IPS-11a (cell line): Measurements from ENCODE around the gene THRSP.
"Not testable (repeated sequence)": the region's sequence is repeated elsewhere in the genome, so short reads cannot be mapped to it uniquely, and the experiment has no call there.

Experiments used
- H3K4me3 ChIP-seq: one replicate; pipeline ENCODE4 v1.5.1; 2013; ENCODE audit warnings: low read depth, low read length, control low read depth

Gene THRSP

GRCh38 chr11:78038697-78039313 lies 24.9 kb upstream of the THRSP start:
- H3K4me3 ChIP-seq: no peak overlapping the region

DNA sequence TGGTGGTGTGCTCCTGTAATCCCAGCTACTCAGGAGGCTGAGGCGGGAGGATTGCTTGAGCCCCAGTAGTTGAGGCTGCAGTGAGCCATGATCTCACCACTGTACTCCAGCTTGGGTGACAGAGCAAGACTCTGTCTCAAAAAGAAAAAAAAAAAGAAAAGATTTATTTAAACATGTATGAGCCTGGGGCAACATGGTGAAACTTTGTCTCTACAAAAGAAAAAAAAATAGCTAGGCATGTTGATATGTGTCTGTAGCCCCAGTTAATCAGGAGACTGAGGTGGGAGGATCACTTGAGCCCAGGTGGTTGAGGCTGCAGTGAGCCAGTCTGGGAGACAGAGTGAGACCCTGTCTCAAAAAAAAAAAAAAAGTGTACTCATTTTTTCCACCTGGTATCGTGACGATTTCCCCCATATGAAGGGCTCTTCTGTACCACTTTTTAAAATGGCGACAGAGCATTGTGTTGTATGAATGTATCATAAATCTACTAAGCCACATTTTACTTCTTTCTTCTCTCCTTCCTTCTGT lies 24.2 kb upstream of the THRSP start:
- no peak overlapping the region for H3K4me3 ChIP-seq

- no peak overlapping the region for H3K4me3 ChIP-seq
These were observed 23.6 kb upstream of the THRSP start for GRCh38 chr11:78039919-78040671.

DNA sequence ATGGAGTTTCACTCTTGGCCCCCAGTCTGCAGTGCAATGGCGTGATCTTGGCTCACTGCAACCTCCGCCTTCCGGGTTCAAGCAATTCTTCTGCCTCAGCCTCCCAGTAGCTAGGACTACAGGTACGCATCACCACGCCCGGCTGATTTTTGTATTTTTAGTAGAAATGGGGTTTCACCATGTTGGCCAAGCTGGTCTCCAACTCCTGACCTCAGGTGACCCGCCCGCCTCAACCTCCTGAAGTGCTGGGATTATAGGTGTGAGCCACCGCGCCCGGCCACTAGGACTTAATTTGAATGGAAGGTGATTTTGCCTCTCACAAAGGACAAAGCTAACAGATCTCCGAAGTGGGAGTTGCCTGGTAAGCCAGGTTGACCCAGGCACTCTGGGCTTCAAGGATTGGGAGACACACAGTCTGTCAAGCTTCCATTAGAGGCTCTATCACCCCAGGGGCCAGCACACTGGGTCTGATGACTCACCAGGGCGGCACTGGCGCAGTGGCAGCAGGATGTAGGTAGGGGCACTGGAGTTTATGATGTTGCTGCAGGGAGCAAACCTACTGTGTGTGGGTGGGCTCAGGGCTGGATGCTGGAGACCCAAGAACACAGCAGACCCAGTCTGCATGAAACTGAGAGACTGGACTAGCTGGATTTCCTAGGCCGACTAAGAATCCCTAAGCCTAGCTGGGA lies 22.8 kb upstream of the THRSP start:
- H3K4me3 ChIP-seq: no peak overlapping the region

- H3K4me3 ChIP-seq: not testable (repeated sequence)
These were observed 22.3 kb upstream of the THRSP start for GRCh38 chr11:78041380-78041719.

DNA sequence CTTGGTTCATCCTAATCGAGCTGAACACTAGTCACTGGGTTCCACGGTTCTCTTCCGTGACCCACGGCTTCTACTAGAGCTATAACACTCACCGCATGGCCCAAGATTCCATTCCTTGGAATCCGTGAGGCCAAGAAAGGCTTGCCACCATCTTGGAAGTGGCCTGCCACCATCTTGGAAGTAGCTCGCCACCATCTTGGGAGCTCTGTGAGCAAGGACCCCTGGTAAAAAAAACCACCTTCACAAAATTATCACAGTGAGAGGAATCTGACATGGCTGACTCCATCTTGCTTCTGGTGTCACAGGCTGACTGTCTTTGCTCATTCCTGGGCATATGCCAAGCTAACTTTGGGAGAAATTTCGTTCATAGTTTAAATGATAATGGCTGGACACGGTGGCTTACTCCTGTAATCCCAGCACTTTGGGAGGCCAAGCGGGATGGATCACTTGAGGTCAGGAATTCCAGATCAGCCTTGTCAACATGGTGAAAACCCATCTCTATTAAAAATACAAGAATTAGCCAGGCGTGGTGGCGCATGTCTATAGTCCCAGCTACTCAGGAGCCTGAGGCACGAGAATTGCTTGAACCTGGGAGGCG lies 21.7 kb upstream of the THRSP start:
- no peak overlapping the region for H3K4me3 ChIP-seq

DNA sequence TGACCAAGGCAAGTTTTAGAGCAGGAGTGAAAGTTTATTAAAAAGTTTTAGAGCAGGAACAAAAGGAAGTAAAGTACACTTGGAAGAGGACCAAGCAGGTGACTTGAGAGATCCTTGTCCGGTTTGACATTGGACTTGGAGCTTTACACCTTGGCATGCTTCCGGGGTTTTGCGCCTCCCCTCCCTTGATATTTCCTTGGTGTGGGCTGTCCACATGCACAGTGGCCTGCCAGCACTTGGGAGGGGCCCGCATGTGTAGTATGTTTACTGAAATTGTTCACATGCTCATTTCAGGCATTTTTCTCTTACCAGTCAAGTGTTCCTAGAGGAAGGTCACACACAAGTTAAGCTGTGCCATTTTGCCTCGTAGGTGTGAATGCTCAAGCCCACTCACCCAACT lies 19.0 kb upstream of the THRSP start:
- no peak overlapping the region for H3K4me3 ChIP-seq

- H3K4me3 ChIP-seq: no peak overlapping the region
These were observed 17.7 kb upstream of the THRSP start for GRCh38 chr11:78045851-78046485.

- no peak overlapping the region for H3K4me3 ChIP-seq
These were observed 17.2 kb upstream of the THRSP start for GRCh38 chr11:78046486-78046854.

DNA sequence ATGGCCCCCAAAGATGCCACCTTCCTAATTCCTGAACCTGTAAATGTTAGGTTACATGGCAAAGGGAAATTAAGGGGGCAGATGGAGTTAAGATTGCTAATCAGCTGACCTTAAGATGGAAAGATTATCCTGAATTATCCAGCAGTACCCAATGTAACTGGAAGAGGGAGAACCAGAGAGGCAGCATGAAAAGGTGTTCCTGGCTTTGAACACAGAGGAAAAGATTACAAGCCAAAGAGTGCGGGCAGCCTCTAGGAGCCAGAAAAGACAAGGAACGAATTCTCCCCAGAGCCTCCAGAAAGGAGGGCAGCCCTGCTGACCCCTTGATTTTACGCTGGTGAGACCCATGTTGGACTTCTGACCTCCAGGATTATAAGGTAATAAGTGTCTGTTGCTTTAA lies 15.1 kb upstream of the THRSP start:
- no peak overlapping the region for H3K4me3 ChIP-seq

DNA sequence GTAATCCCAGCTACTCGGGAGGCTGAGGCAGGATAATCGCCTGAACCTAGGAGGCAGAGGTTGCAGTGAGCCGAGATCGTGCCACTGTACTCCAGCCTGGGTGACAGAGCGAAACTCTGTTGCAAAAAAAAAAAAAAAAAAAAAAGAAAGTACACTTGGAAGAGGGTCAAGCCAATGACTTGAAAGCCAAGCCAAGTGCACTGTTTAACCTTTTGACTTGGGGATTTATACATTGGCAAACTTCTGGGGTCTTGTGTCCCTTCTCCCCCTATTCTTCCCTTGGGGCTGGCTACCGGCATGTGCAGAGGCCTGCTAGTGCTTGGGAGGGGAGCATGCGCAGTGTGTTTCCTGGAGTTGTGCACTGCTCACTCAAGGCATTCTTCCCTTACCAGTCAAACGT lies 14.3 kb upstream of the THRSP start:
- no peak overlapping the region for H3K4me3 ChIP-seq

- H3K4me3 ChIP-seq: no peak overlapping the region
These were observed 12.5 kb upstream of the THRSP start for GRCh38 chr11:78050964-78051831.

DNA sequence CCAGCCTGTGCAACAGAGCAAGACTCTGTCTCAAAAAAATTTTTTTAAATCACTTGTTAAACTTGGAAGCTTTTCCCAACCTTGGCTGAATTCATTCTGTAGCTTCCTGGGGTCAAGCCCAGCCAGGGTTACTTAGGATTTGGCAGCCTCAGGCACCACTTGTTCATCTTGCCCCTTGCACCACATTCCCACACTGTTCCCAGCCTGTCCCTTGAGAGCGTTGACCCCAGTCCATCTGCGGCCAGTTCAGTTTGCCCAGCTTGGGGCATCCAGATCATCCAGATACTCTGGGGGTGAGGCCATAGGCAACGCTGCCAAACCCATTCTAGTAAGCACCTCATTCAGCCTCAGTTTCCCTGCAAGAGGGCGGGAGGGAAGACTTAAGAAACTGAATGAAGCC lies 8.7 kb upstream of the THRSP start:
- H3K4me3 ChIP-seq: no peak overlapping the region

DNA sequence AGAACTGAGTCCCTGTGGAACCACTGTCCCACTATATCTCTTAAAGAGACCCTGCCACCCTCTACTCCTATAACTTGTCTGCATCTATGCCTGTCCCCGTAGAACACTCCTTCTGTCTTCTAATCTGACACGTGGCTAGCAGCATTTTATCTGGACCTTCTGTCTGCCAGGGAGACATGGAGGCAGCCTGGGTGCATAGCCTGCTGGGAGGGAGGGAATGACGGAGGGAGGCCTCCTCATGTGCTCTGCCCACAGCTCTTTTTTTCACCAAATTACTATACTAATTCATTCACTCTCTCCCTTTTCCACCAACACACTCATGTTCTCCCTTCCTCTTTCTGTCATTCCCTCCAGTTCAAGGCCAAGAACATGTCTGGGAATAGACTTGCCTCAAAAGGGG lies 7.6 kb upstream of the THRSP start:
- H3K4me3 ChIP-seq: no peak overlapping the region

DNA sequence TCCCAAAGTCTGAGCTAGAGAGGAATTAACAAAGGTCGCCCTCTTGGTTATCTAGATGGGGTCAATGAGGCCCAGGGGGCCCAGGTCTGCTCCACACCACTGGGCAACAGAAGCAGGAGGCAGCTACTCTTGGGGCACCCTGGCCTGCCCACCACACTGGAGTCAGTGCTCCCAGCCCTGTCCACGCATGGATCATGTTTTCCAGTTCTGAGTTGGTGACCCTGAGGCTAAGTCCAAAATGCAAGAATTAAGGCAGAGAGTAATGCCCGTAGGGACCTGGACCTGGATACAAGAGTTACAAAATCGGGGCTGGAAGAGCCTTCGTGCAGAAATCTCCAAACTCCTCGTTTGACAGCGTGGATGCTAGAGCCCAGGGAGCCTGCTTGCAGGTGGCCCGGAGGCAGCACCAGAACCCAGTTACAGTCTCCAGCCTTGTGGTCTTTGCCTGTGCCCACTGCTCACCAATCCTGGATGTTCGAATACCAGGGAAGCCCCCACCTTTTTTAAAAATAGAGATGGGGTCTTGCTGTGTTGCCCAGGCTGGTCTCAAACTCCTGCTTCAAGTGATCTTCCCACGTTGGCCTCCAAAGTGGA lies 6.1 kb upstream of the THRSP start:
- no peak overlapping the region for H3K4me3 ChIP-seq

DNA sequence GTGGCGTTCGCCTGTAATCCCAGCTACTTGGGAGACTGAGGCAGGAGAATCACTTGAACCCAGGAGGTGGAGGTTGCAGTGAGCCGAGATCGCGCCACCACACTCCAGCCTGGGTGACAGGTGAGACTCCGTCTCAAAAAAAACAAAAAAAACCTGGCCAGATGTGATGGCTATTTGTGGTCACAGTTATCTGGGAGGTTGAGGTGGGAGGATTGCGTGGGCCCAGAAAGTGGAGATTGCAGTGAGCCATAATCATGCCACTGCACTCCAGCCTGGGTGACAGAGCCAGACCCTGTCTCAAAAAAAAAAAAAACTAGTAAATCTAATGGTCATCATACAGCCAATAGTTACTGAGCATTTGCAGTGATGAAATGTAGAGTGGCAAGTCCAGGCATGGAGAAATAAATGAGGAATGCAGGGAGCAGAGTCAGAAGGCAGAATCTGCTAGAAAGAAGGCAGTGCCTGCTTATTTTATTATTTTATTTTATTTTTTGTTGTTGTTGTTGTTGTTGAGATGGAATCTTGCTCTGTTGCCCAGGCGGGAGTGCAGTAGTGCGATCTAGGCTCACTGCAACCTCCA lies 3.8 kb upstream of the THRSP start:
- H3K4me3 ChIP-seq: not testable (repeated sequence)

DNA sequence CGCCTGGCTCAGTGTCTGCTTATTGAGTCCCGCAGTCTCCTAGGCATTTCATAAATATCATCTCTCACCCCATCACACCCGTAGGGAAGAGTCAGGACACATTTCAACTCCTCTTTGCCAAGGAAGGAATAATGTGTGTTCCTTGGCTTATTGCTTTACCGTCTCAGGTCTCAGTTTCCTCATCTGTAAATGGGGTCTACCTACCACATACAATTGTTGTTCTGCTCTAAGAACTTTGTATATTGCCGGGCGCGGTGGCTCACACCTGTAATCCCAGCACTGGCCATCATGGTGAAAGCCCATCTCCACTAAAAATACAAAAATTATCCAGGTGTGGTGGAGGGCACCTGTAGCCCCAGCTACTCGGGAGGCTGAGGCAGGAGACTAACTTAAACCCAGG lies 3.1 kb upstream of the THRSP start:
- H3K4me3 ChIP-seq: no peak overlapping the region

DNA sequence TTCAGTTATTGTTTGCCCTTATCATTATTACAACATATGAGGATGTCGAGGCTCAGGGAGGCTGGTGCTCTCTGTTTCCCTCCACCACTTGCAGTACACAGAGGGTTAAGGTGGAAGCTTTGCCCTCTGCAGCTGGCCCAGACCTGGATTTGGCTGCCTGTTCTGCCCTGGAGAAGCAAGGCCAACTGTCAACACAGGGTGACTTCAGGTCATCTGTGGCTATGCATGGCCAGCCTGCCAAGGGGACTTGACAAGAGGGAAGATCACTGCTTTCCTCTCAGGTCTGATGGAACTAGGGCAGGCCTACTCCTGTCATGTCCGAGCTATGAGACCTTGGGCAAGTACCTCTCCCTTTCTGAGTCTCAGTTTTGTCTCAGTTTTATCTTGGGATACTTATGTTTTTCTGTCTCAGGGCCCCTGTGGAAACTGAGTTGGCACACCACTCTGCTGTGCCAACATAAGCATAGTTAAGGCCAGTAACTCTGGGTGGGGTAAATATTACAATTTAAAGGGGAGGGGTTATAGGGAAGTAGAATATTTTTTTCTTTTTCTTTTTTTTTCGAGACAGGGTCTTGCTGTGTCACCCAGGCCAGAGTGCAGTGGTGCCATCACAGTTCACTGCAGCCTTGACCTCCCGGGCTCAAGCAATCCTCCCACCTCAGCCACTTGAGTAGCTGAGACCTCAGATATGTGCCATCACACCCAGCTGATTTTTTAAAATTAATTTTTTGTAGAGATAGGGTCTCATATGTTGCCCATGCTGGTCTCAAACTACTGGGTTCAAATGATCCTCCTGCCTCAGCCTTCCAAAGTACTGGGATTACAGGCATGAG lies 2.4 kb upstream of the THRSP start:
- H3K4me3 ChIP-seq: no peak overlapping the region

GRCh38 chr11:78061921-78062311 lies 1.7 kb upstream of the THRSP start:
- no peak overlapping the region for H3K4me3 ChIP-seq
